Spleen (tissue), 11 donors: ENCODE results near the gene EPHB2. TPM values are rescaled to one million over a fixed set of nuclear protein-coding genes. Genes with fewer than 3 reads are reported as not detected.

Experiments used
- DNase-seq: peaks from one replicate; pipeline ENCODE4 v3.0.0-alpha.2; 2020
- H3K27ac ChIP-seq, 8 donors: fragments of 200-600 bp; sonication (generic) in 7 of 8; 1 replicate in 4 of 8; 2 replicates in 4 of 8; pipeline versions ENCODE4 v1.5.0 to v1.8.0; 2016 to 2021; ENCODE audit warnings: inconsistent platforms in 4 of 8, mild to moderate bottlenecking in 4 of 8, moderate library complexity in 1 of 8
- H3K27me3 ChIP-seq, 7 donors: fragments of 200-600 bp; sonication (generic) in 6 of 7; replicated peaks in 1 of 7; 1 replicate in 4 of 7; 2 replicates in 3 of 7; pipeline versions ENCODE4 v1.5.0 to v1.8.0; 2016 to 2021; ENCODE audit warnings: inconsistent platforms in 3 of 7, mild to moderate bottlenecking in 1 of 7
- H3K36me3 ChIP-seq, 6 donors: fragments of 200-600 bp; sonication (generic) in 5 of 6; 1 replicate in 4 of 6; 2 replicates in 2 of 6; pipeline versions ENCODE4 v1.5.0 to v1.8.0; 2016 to 2021; ENCODE audit warnings: inconsistent platforms in 2 of 6
- H3K4me1 ChIP-seq, 6 donors: fragments of 200-600 bp; sonication (generic) in 5 of 6; 1 replicate in 3 of 6; 2 replicates in 3 of 6; pipeline versions ENCODE4 v1.5.0 to v1.8.0; 2016 to 2021; ENCODE audit warnings: inconsistent platforms in 3 of 6
- H3K4me3 ChIP-seq, 8 donors: fragments of 200-600 bp; sonication (generic) in 7 of 8; 1 replicate in 4 of 8; 2 replicates in 4 of 8; pipeline versions ENCODE4 v1.5.0 to v1.8.0; 2016 to 2021; ENCODE audit warnings: inconsistent platforms in 4 of 8, mild to moderate bottlenecking in 4 of 8, moderate library complexity in 2 of 8
- H3K9me3 ChIP-seq, 8 donors: fragments of 200-600 bp; sonication (generic) in 7 of 8; 1 replicate in 4 of 8; 2 replicates in 4 of 8; pipeline versions ENCODE4 v1.5.0 to v1.8.0; 2016 to 2021; ENCODE audit warnings: inconsistent platforms in 4 of 8
- POLR2A ChIP-seq, 3 donors: fragments of 450-650 bp; IDR thresholded peaks; one replicate each; pipeline ENCODE4 v1.5.1; 2017; ENCODE audit warnings: antibody characterized with exemption in 3 of 3, mild to moderate bottlenecking in 1 of 3
- POLR2AphosphoS5 ChIP-seq, 3 donors: sonication (generic); formaldehyde crosslinking; IDR thresholded peaks; one replicate each; pipeline ENCODE4 v1.5.1; 2017; ENCODE audit warnings: antibody characterized with exemption in 3 of 3
- WGBS, 5 donors: extraction: QIAGEN DNeasy Blood & Tissue Kit in 3 of 5; methylation state at CpG; one replicate each; pipeline versions ENCODE4 v1.1.5 to v1.1.7; 2013 to 2018; 5-methylcytosine and 5-hydroxymethylcytosine counted together
- intact Hi-C: fragments of 100-400 bp; cut with DNase I; formaldehyde crosslinking; loops from one replicate; pipeline ENCODE4 v1.15.0; 2023; ENCODE audit warnings: low total_unique reads
- polyA plus RNA-seq, 3 donors: library from polyadenylated mRNA; stranded (reverse); fragments of 200-250 nt; gene quantifications; one replicate each; pipeline ENCODE4 v1.2.1, GENCODE V29; 2013
- total RNA-seq, 7 donors: library from RNA; depleted of rRNA in 3 of 7; stranded (reverse); fragments of >200 nt in 3 of 7; fragmentation: NEBNext Ultra II Directional in 4 of 7; extraction: Animal tissue kit (Norgen Biotek cat#: 25700) in 4 of 7; gene quantifications; one replicate each; pipeline versions ENCODE4 v1.1.0 to v1.2.1, GENCODE V29; 2016 to 2021
- TF ChIP-seq, protein P1 (sequence below), 11 experiments: fragments of 200-600 bp in 7 of 11; fragments of 450-650 bp in 4 of 11; sonication (generic) in 4 of 11; IDR thresholded peaks in 8 of 11; conservative IDR thresholded peaks in 3 of 11; 1 replicate in 7 of 11; 2 replicates in 4 of 11; pipeline versions ENCODE4 v1.4.0 to v1.8.0; 2016 to 2021; ENCODE audit warnings: antibody characterized with exemption in 11 of 11, inconsistent platforms in 4 of 11, mild to moderate bottlenecking in 1 of 11
- donor health status: healthy with polysubstance abuse.
- donor health status: DM: no; HTN: no; CAD: no; lungs with moderate emphysema.
- donor health status: DM: no; HTN: no; CAD: no.
- donor health status: Bipolar disorder and iron deficiency.
- donor health status: healthy.
- donor health status: DM: no; HTN: no; CAD: no.
- donor health status: DM: yes; HTN: yes; CAD: no.

EPHB2 gene
- total and polyA plus RNA-seq, 10 donors, result 0.67 to 9.3 (median 6.3) TPM

DNA sequence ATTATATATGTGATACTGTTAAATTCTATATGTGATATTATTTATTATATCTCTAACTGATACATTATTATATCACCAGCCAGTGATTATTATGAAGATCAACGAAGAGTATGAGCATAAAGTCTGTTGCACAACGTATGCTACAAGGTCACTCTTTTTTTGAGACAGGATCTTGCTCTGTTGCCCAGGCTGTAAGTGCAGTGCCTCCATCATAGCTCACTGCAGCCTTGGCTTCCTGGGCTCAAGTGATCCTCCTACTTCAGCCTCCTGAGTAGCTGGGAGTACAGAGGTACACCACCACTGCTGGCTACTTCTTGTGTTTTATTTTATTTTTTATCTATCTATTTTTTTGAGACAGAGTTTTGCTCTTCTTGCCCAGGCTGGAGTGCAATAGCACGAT lies 14.0 kb upstream of the EPHB2 start:
- H3K9me3 ChIP-seq, result no peaks in the 10 kb centered on the region
- 77 to 91% (median 83%) methylated on average over 3 of the region's 3 CpGs for WGBS, 5 donors
- no peak for DNase-seq
- H3K36me3 ChIP-seq, result no peaks in the 10 kb centered on the region
- no peak overlapping the region for H3K4me3 ChIP-seq
- H3K4me1 ChIP-seq, result no peaks in the 10 kb centered on the region
- intact Hi-C loops, result no loop called here
- TF ChIP-seq POLR2AphosphoS5 (IDR thresholded peaks at IDR 0.05), result no peak
- TF ChIP-seq POLR2A (IDR thresholded peaks at IDR 0.05), result no peak
- TF ChIP-seq, protein P1, sequence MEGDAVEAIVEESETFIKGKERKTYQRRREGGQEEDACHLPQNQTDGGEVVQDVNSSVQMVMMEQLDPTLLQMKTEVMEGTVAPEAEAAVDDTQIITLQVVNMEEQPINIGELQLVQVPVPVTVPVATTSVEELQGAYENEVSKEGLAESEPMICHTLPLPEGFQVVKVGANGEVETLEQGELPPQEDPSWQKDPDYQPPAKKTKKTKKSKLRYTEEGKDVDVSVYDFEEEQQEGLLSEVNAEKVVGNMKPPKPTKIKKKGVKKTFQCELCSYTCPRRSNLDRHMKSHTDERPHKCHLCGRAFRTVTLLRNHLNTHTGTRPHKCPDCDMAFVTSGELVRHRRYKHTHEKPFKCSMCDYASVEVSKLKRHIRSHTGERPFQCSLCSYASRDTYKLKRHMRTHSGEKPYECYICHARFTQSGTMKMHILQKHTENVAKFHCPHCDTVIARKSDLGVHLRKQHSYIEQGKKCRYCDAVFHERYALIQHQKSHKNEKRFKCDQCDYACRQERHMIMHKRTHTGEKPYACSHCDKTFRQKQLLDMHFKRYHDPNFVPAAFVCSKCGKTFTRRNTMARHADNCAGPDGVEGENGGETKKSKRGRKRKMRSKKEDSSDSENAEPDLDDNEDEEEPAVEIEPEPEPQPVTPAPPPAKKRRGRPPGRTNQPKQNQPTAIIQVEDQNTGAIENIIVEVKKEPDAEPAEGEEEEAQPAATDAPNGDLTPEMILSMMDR (IDR thresholded peaks at IDR 0.05 in 8 of 11, conservative IDR thresholded peaks at IDR 0.05 in 3 of 11), result no peak
- no peak overlapping the region for H3K27ac ChIP-seq
- no peaks in the 10 kb centered on the region for H3K27me3 ChIP-seq

DNA sequence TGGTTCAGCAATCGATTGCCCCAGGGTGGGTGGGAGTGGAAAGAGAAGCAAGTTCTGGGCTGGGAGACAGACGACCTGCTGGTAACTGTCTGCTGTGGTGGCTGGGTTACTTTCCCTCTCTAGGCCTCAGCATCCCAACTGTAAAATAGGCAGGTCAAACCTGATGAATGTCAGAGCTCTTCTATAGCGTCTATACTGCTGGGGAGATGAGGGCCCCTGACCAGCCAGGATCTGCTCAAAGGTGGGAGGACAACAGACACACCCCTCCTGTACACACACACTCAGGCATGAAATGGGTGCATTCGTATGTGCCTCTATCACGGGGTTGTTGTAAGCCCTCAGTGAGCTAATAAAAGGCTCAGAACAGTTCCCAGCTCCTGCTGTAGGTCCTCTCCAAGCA lies 12.7 kb upstream of the EPHB2 start:
- Histone ChIP-seq H3K27me3 (no peaks in the 10 kb centered on the region), H3K36me3 (no peaks in the 10 kb centered on the region), H3K4me3 (no peak overlapping the region), H3K9me3 (no peaks in the 10 kb centered on the region), H3K4me1 (peaks cover 0 to 7% (median 3%) of the 10 kb centered on the region in 6 donors), H3K27ac (no peak overlapping the region)
- WGBS, 5 donors, result 64 to 85% (median 79%) methylated on average over 4 to 5 of the region's 5 CpGs
- intact Hi-C loops, result no loop called here
- TF ChIP-seq POLR2AphosphoS5 (IDR thresholded peaks at IDR 0.05), result no peak
- TF ChIP-seq, protein P1 (IDR thresholded peaks at IDR 0.05 in 8 of 11, conservative IDR thresholded peaks at IDR 0.05 in 3 of 11), result no peak
- no peak for TF ChIP-seq POLR2A (IDR thresholded peaks at IDR 0.05)
- no peak for DNase-seq

DNA sequence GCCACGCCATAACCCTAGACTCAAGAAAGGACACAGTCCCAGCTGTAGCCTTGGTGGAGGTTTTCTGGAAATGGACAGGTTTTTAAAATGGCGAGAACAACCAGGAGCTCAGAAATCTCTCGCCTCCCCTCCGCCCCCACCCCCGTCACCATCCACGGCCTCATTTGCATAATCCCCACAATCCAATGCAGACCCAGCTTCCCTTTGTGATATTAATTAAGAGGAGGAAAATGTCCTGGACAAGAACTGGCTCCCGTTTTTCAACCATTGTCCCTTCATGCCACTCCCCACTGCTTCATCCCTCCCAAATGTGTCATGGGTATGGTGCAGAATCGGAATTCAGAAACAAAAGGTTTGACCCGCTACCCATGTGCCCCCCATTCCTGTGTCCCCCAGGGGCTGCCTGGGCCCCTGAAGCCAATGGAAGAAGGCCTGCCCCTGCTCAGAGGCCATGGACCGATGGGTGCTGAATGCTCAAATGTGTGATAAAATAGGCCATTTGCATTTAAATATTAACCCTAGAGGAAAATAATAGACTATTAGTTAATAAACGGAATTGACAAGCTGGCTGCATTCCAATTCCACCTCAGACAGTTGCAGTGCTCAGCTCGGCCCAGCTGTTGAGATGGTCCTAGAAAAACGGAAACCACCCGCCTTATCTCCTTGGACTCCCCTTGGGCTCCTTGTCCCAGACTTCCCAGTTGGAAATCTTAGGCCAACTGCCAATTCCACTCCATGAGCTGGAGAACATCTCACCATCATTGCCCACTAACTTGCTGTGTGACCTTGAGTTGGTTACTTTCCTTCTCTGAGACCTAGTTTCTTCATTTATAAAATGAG lies 10.7 kb upstream of the EPHB2 start:
- no peak overlapping the region for H3K27ac ChIP-seq
- no peak overlapping the region for H3K4me3 ChIP-seq
- DNase-seq, result no peak
- no peak for TF ChIP-seq POLR2AphosphoS5 (IDR thresholded peaks at IDR 0.05)
- TF ChIP-seq, protein P1 (IDR thresholded peaks at IDR 0.05 in 8 of 11, conservative IDR thresholded peaks at IDR 0.05 in 3 of 11), result no peak
- no peak for TF ChIP-seq POLR2A (IDR thresholded peaks at IDR 0.05)
- intact Hi-C loops, result loop anchor here (10.0 kb wide), 2 partner anchors 185 to 235 kb away; no protein-coding TSS in a partner anchor
- H3K4me1 ChIP-seq, result peaks cover 0 to 14% (median 7%) of the 10 kb centered on the region in 6 donors
- H3K27me3 ChIP-seq, result no peaks in the 10 kb centered on the region
- H3K9me3 ChIP-seq, result no peaks in the 10 kb centered on the region
- no peaks in the 10 kb centered on the region for H3K36me3 ChIP-seq
- WGBS, 5 donors, result 76 to 84% (median 78%) methylated on average over 14 of the region's 14 CpGs

DNA sequence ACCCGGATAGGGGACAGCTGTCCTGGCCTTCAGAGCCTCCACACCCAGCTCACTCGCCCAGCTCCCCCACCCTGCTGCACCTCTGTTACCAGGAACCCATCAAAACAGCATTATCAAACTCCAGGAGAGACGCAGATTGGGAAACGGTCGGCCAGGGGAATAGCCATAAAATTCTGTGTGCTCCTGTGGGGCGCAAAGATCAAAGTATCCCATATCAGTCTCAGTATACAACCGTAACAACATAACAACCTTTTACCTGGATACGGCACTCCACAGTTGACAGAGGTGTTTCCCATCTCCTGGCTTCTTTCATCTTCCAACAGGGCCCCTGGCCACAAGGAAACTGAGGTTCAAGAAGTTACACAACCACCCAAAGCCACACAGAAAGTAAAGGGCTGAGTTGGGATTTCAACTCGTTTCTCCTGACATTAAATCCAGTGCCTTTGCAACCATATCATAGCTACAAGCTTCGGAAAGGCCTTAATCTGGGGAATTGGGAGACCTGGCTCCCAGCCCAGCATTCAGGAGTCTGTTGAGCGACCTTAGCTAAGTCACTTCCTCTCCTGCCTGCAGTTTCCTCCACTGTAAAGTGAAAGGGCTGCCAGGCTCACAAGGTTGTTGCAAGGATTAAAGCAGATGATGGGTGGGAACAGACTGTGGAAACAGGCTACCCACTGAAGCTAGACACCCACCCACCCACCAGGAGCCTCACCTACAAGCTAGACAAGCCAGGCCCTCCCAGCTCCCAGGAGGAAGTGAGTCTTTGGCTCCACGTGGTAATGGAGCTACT lies 8.1 kb upstream of the EPHB2 start:
- H3K27ac ChIP-seq, result peak overlapping the region in 1 of 8 donors; percentile 42
- no peaks in the 10 kb centered on the region for H3K27me3 ChIP-seq
- TF ChIP-seq, protein P1 (IDR thresholded peaks at IDR 0.05 in 8 of 11, conservative IDR thresholded peaks at IDR 0.05 in 3 of 11), result no peak
- TF ChIP-seq POLR2AphosphoS5 (IDR thresholded peaks at IDR 0.05), result peak in 1 of 3 donors; percentile 46
- WGBS, 5 donors, result 52 to 67% (median 61%) methylated on average over 12 of the region's 12 CpGs
- intact Hi-C loops, result loop anchor here (10.0 kb wide), 2 partner anchors 182 to 232 kb away; no protein-coding TSS in a partner anchor
- no peaks in the 10 kb centered on the region for H3K9me3 ChIP-seq
- no peak overlapping the region for H3K4me3 ChIP-seq
- H3K36me3 ChIP-seq, result no peaks in the 10 kb centered on the region
- peak; percentile 25 for DNase-seq
- H3K4me1 ChIP-seq, result peaks cover 0 to 14% (median 7%) of the 10 kb centered on the region in 6 donors
